Measurements from ENCODE around the gene RAP1A.
"Not testable (repeated sequence)": the region's sequence is repeated elsewhere in the genome, so short reads cannot be mapped to it uniquely, and the experiment has no call there.

Gene RAP1A

DNA sequence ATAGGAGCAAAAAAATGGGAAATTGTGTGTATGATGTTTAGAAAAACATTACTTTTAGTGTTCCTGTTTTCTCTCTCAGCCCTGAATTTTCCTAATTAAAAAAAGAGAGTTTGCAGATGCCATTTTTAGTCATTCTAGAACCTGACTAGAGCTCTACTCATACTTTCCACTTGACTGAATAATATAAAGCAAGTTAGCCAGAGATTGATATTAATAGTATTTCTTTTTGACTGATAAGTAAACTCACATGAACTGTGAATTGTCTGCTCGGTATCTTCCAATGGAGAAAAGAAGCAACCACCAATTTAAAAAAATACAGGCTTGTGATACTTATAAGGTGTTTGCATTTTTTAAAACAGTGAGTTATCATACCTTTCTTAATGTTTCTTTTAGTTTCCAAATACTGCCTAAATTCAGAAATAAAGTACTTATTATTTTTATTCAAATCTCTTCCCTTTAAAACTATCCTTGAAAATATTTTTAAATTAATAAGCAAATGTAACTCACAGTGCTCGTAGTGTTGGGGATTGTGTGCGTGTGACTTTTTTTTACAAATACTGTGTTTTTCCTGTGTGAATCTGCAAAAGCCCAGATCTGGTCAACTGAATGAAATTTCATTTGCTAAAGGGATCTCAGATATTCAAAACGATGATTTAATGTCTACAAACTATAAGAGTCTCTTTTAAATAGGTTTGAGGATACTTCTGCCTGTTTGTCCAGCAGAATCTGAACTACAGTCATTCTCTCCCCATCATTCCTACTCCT, 9.8 kb downstream of the RAP1A start:
- TF ChIP-seq, protein P1, sequence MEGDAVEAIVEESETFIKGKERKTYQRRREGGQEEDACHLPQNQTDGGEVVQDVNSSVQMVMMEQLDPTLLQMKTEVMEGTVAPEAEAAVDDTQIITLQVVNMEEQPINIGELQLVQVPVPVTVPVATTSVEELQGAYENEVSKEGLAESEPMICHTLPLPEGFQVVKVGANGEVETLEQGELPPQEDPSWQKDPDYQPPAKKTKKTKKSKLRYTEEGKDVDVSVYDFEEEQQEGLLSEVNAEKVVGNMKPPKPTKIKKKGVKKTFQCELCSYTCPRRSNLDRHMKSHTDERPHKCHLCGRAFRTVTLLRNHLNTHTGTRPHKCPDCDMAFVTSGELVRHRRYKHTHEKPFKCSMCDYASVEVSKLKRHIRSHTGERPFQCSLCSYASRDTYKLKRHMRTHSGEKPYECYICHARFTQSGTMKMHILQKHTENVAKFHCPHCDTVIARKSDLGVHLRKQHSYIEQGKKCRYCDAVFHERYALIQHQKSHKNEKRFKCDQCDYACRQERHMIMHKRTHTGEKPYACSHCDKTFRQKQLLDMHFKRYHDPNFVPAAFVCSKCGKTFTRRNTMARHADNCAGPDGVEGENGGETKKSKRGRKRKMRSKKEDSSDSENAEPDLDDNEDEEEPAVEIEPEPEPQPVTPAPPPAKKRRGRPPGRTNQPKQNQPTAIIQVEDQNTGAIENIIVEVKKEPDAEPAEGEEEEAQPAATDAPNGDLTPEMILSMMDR (IDR thresholded peaks at IDR 0.05; ENCODE audit: borderline replicate concordance, extremely low read depth, low read length, poor library complexity, severe bottlenecking), result no peak
- Histone ChIP-seq H3K27me3 (ENCODE audit: insufficient read depth, low read length, poor library complexity) (no peaks in the 10 kb centered on the region), H4K20me1 (ENCODE audit: insufficient read depth, low read length) (peaks cover 22% of the 10 kb centered on the region; the same call in 1 of the 2 replicates), H2AFZ (ENCODE audit: low read depth, low read length) (no peak overlapping the region), H3K4me1 (ENCODE audit: insufficient read depth, low read length) (no peaks in the 10 kb centered on the region), H3K4me3 (ENCODE audit: low read depth in 1 of 2, low read length in 2 of 2) (no peak overlapping the region), H3K4me2 (ENCODE audit: insufficient read depth, low read length) (no peak overlapping the region), H3K36me3 (ENCODE audit: insufficient read depth, low read length) (no peaks in the 10 kb centered on the region), H3K9me3 (ENCODE audit: insufficient read depth, low read length, severe bottlenecking) (no peaks in the 10 kb centered on the region), H3K27ac (ENCODE audit: low read length) (no peak overlapping the region), H3K79me2 (ENCODE audit: insufficient read depth, low read length) (peaks cover 88% of the 10 kb centered on the region), H3K9ac (ENCODE audit: low read depth, low read length) (no peak overlapping the region)
- no peak for DNase-seq
- ATAC-seq (ENCODE audit: insufficient read depth, low read depth), result no peak

DNA sequence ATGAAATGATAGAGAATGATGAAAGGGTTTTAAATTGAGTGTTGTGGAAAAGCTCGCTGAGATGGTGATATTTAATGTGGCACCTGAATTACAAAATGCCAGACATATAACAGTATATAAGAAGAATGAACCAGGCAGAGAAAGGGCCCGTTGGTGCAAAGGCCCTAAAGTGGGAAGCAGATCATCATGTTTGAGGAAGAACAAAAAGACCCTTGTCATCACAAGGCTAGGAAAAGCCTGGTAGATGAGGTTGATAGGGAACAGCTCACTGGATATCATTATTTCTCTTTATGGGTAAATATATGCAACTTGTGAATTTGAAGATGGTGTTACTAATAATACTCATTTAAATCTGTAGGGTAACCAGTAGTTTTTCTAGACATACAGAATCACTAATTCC, 11.0 kb downstream of the RAP1A start:
- Histone ChIP-seq H3K79me2 (ENCODE audit: insufficient read depth, low read length) (peaks cover 85% of the 10 kb centered on the region), H3K36me3 (ENCODE audit: insufficient read depth, low read length) (0 out of 2 replicates have a peak, but pooled peaks cover 3% of the 10 kb centered on the region), H2AFZ (ENCODE audit: low read depth, low read length) (no peak overlapping the region), H3K4me1 (ENCODE audit: insufficient read depth, low read length) (no peaks in the 10 kb centered on the region), H4K20me1 (ENCODE audit: insufficient read depth, low read length) (peaks cover 24% of the 10 kb centered on the region; the same call in 1 of the 2 replicates), H3K4me2 (ENCODE audit: insufficient read depth, low read length) (no peak overlapping the region), H3K4me3 (ENCODE audit: low read depth in 1 of 2, low read length in 2 of 2) (no peak overlapping the region), H3K9ac (ENCODE audit: low read depth, low read length) (no peak overlapping the region), H3K9me3 (ENCODE audit: insufficient read depth, low read length, severe bottlenecking) (no peaks in the 10 kb centered on the region), H3K27ac (ENCODE audit: low read length) (no peak overlapping the region), H3K27me3 (ENCODE audit: insufficient read depth, low read length, poor library complexity) (no peaks in the 10 kb centered on the region)
- TF ChIP-seq, protein P1 (IDR thresholded peaks at IDR 0.05; ENCODE audit: borderline replicate concordance, extremely low read depth, low read length, poor library complexity, severe bottlenecking), result no peak
- TF ChIP-seq EZH2 (IDR thresholded peaks at IDR 0.05; ENCODE audit: borderline replicate concordance, low read depth, low read length, severe bottlenecking), result no peak
- no peak for ATAC-seq (ENCODE audit: insufficient read depth, low read depth)
- DNase-seq, result no peak

DNA sequence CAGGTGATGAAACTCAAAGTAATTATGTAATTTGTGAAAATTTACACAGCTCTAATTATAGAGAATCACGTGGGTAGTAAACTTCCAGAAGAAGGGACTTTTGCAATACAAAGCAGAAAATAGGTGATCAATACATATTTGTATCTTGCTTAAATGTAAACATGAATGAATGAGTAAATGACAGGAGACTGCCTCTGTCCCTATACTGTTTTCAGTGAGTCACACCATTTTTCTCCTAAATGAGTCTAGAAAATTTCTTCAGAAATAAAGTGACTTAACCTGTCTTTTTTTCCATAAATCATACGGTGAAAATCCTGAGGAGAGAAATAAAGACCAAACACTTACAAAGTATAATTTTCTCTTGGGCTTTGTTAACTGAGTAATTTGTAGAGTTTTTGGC, 11.9 kb downstream of the RAP1A start:
- no peaks in the 10 kb centered on the region for H3K9me3 ChIP-seq (ENCODE audit: insufficient read depth, low read length, severe bottlenecking)
- peaks cover 83% of the 10 kb centered on the region for H3K79me2 ChIP-seq (ENCODE audit: insufficient read depth, low read length)
- H2AFZ ChIP-seq (ENCODE audit: low read depth, low read length), result no peak overlapping the region
- ATAC-seq (ENCODE audit: insufficient read depth, low read depth) (no peak), DNase-seq (no peak)
- H3K27me3 ChIP-seq (ENCODE audit: insufficient read depth, low read length, poor library complexity), result no peaks in the 10 kb centered on the region
- H3K9ac ChIP-seq (ENCODE audit: low read depth, low read length), result no peak overlapping the region
- no peak for TF ChIP-seq EZH2 (IDR thresholded peaks at IDR 0.05; ENCODE audit: borderline replicate concordance, low read depth, low read length, severe bottlenecking)
- TF ChIP-seq, protein P1 (IDR thresholded peaks at IDR 0.05; ENCODE audit: borderline replicate concordance, extremely low read depth, low read length, poor library complexity, severe bottlenecking), result no peak
- no peak overlapping the region for H3K27ac ChIP-seq (ENCODE audit: low read length)
- no peak overlapping the region for H3K4me3 ChIP-seq (ENCODE audit: low read depth in 1 of 2, low read length in 2 of 2)
- H3K4me1 ChIP-seq (ENCODE audit: insufficient read depth, low read length), result no peaks in the 10 kb centered on the region
- H4K20me1 ChIP-seq (ENCODE audit: insufficient read depth, low read length), result peaks cover 23% of the 10 kb centered on the region; the same call in 1 of the 2 replicates
- H3K4me2 ChIP-seq (ENCODE audit: insufficient read depth, low read length), result no peak overlapping the region
- H3K36me3 ChIP-seq (ENCODE audit: insufficient read depth, low read length), result 0 out of 2 replicates have a peak, but pooled peaks cover 5% of the 10 kb centered on the region

DNA sequence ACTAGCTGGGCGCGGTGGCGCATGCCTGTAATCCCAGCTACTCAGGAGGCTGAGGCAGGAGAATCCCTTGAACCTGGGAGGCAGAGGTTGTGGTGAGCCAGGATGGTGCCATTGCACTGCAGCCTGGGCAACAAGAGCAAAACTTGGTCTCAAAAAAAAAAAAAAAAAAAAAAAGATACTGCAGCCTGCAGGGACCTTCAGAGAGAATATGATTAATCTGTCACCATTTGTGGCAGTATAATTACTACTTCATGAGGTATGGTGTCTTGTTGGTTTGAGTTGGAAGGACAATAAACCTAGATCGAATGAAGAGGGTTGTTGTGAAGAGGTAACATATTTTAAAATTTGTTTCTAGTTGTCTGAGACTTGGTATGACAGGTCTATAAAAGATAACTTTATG, 13.2 kb downstream of the RAP1A start:
- DNase-seq; H3K27ac ChIP-seq (ENCODE audit: low read length); ATAC-seq (ENCODE audit: insufficient read depth, low read depth); H2AFZ ChIP-seq (ENCODE audit: low read depth, low read length); H3K4me3 ChIP-seq (ENCODE audit: low read depth in 1 of 2, low read length in 2 of 2); H3K4me1 ChIP-seq (ENCODE audit: insufficient read depth, low read length); H3K9ac ChIP-seq (ENCODE audit: low read depth, low read length); H3K9me3 ChIP-seq (ENCODE audit: insufficient read depth, low read length, severe bottlenecking); H3K27me3 ChIP-seq (ENCODE audit: insufficient read depth, low read length, poor library complexity); H3K36me3 ChIP-seq (ENCODE audit: insufficient read depth, low read length); H3K4me2 ChIP-seq (ENCODE audit: insufficient read depth, low read length): not testable (repeated sequence)
- Histone ChIP-seq H3K79me2 (ENCODE audit: insufficient read depth, low read length) (peaks cover 84% of the 10 kb centered on the region), H4K20me1 (ENCODE audit: insufficient read depth, low read length) (peaks cover 21% of the 10 kb centered on the region; the same call in 1 of the 2 replicates)

Data from DND-41 (cell line).